Measurements from ENCODE around the gene FN3K.

Gene FN3K

DNA sequence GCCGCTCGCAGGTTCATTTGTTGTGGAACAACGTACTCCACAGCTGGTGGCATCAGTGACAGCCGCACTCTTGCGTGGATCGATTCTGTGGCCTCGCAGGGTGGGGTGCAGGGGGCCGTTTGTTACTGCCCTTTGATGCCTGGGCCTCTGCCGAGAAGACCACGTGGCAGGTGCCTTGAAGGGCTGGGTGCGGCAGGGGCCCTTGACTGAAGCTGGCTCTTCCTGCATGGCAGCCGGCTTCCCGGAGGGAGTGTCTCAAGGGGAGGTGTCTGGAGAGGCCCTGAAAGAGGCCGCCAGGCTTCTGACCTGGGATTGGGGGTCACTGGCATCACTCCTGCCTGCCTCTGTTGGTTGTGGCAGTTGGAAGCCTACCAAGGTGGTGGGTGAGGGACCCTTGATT is 60.2 kb downstream of the FN3K start:
- no peak for DNase-seq (ENCODE audit: low read depth in 2 of 2)

GRCh38 chr17:82797061-82797460 is 61.6 kb downstream of the FN3K start:
- DNase-seq (ENCODE audit: low read depth in 2 of 2) = no peak

DNA sequence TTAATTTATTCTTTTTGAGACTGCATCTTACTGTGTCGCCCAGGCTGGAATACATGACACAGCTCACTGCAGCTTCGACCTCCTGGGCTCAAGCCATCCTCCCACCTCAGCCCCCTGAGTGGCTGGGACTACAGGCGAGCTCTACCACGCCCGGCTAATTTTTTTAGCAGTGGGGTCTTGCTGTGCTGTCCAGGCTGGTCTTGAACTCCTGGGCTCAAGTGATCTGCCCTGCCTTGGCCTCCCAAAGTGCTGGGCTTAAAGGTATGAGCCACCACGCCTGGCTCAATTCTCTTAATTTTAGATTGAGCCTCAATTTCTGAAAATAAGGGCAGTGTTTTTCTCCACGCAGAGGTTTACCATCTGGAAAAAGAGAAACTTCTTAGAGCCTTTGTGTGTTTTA is 63.3 kb downstream of the FN3K start:
- no peak for DNase-seq (ENCODE audit: low read depth in 2 of 2)

- no peak for DNase-seq (ENCODE audit: low read depth in 2 of 2)
Measured at GRCh38 chr17:82799591-82799990, 64.2 kb downstream of the FN3K start.
